AG04450 (cell line): Measurements from ENCODE around the gene TNFRSF1B. TPM values are rescaled to one million over a fixed set of nuclear protein-coding genes. Genes with fewer than 3 reads are reported as not detected.
A peak's percentile ranks its signal among the peaks of the same experiment; 100 is the strongest.
"Not testable (repeated sequence)": the region's sequence is repeated elsewhere in the genome, so short reads cannot be mapped to it uniquely, and the experiment has no call there.

Experiments
- CTCF ChIA-PET: fragments of 300-600, 350-600 bp; formaldehyde crosslinking; extraction: SDS; loops from one replicate; lab custom pipeline; 2022; ENCODE audit warnings: antibody characterized with exemption, inconsistent platforms; lab: Charles Lee
- POLR2A ChIA-PET: fragments of 350-600 bp; formaldehyde crosslinking; extraction: SDS; loops from one replicate; lab custom pipeline; 2021; ENCODE audit warnings: antibody characterized with exemption, inconsistent platforms; lab: Yijun Ruan, JAX
- DNase-seq: peaks from one replicate; pipeline ENCODE4 v3.0.0-alpha.2; 2011; ENCODE audit warnings: low read depth, low spot score
- H3K27ac ChIP-seq: one replicate; pipeline ENCODE4 v1.5.1; 2012; ENCODE audit warnings: low read depth, low read length, control low read depth
- H3K27me3 ChIP-seq: one replicate; pipeline ENCODE4 v1.6.0; 2012; ENCODE audit warnings: low read length; ENCODE audit not compliant: control insufficient read depth, insufficient read depth
- H3K4me3 ChIP-seq: 2 replicates; pipeline ENCODE4 v1.5.1; 2011; ENCODE audit warnings: mild to moderate bottlenecking, low read depth, low read length, control low read depth
- H3K9me3 ChIP-seq: 2 replicates; pipeline ENCODE4 v1.5.1; 2012; ENCODE audit warnings: low read length; ENCODE audit not compliant: control insufficient read depth, insufficient read depth
- CTCF ChIP-seq: IDR thresholded peaks from 2 replicates; pipeline ENCODE4 v1.5.1; 2011; ENCODE audit warnings: low read depth, low read length, control low read depth, inconsistent platforms
- polyA plus RNA-seq: library from polyadenylated mRNA; depleted of rRNA; stranded (reverse); fragments of >200 nt; gene quantifications from 2 replicates; pipeline ENCODE4 v1.2.3, GENCODE V29; 2011

TNFRSF1B gene
- polyA plus RNA-seq, 1 experiment, result 5.9 TPM

DNA sequence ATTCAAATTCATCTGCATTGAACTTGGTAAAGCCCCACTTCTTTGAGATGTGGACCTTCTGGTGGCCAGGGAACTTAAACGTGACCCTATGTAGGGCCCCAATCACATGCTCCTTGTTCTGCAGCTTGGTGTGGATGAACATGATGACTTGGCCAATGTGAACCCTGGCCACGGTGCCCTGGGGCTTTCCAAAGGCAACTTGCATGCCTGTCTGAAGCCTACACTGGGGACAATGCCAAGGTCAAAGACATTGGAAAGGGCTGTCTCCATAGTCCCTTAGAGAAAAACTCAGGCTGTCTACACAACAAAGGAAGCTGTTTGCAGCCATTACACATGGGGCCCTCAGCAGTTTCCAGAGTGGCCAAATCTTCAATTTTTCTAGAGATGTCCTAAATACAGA is 54.1 kb downstream of the TNFRSF1B start:
- CTCF ChIA-PET, result interaction anchor here (2.0 to 2.2 kb wide), 2 partner anchors 8 to 96 kb away, joined by 9 to 10 read pairs; partner anchors contain the start of gene VPS13D
- no peak for TF ChIP-seq CTCF
- peaks cover 17% of the 10 kb centered on the region for H3K27me3 ChIP-seq
- DNase-seq, result no peak
- no peak overlapping the region for H3K27ac ChIP-seq
- no peak overlapping the region for H3K4me3 ChIP-seq
- peaks cover 6% of the 10 kb centered on the region; the same call in 1 of the 2 replicates for H3K9me3 ChIP-seq
- POLR2A ChIA-PET, result no interaction called here

- POLR2A ChIA-PET, H3K27ac ChIP-seq, H3K9me3 ChIP-seq, CTCF ChIA-PET, H3K4me3 ChIP-seq, DNase-seq: not testable (repeated sequence)
- peaks cover 13% of the 10 kb centered on the region for H3K27me3 ChIP-seq
Measured at GRCh38 chr1:12222700-12223099, 55.9 kb downstream of the TNFRSF1B start.

DNA sequence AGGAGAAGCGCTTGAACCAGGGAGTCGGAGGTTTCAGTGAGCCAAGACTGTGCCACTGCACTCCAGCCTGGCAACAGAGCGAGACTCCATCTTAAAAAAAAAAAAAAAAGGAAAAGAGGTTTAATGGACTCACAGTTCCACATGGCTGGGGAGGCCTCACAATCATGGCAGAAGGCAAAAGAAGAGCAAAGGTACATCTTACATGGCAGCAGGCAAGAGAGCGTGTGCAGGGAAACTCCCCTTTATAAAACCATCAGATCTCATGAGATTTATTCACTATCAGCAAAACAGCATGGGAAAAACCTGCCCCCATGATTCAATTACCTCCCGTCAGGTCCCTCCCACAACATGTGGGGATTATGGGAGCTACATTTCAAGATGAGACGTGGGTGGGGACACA is 57.3 kb downstream of the TNFRSF1B start:
- H3K9me3 ChIP-seq, DNase-seq, POLR2A ChIA-PET, H3K27ac ChIP-seq, CTCF ChIA-PET, H3K4me3 ChIP-seq: not testable (repeated sequence)
- peaks cover 13% of the 10 kb centered on the region for H3K27me3 ChIP-seq

- H3K4me3 ChIP-seq, result no peak overlapping the region
- POLR2A ChIA-PET, result no interaction called here
- no peak for TF ChIP-seq CTCF
Measured at GRCh38 chr1:12228979-12229378, 62.2 kb downstream of the TNFRSF1B start.

GRCh38 chr1:12229386-12229834 is 62.6 kb downstream of the TNFRSF1B start:
- H3K4me3 ChIP-seq, result 0 out of 2 replicates have a peak overlapping the region, but pooled peaks have one; percentile 27
- H3K27ac ChIP-seq, result no peak overlapping the region
- TF ChIP-seq CTCF, result no peak
- H3K9me3 ChIP-seq, result no peaks in the 10 kb centered on the region; the same call in 1 of the 2 replicates
- peaks cover 6% of the 10 kb centered on the region for H3K27me3 ChIP-seq
- CTCF ChIA-PET, result interaction anchor here (0.6 to 1.8 kb wide), 23 partner anchors 9 to 1006 kb away, joined by 3 to 16 read pairs (median 4); no protein-coding TSS in a partner anchor
- POLR2A ChIA-PET, result no interaction called here
- no peak for DNase-seq

More at GRCh38 chr1:12228979-12229378, 62.2 kb downstream of the TNFRSF1B start:
- CTCF ChIA-PET, result interaction anchor here (0.6 to 1.8 kb wide), 24 partner anchors 8 to 1007 kb away, joined by 3 to 16 read pairs (median 4); no protein-coding TSS in a partner anchor
- peaks cover 6% of the 10 kb centered on the region for H3K27me3 ChIP-seq
- H3K9me3 ChIP-seq, result no peaks in the 10 kb centered on the region; the same call in 1 of the 2 replicates
- no peak for DNase-seq
- H3K27ac ChIP-seq, result no peak overlapping the region

- ChIA-PET CTCF (interaction anchor here (0.5 to 2.1 kb wide), 10 partner anchors 9 to 363 kb away, joined by 3 to 16 read pairs (median 4); no protein-coding TSS in a partner anchor), POLR2A (no interaction called here)
- DNase-seq, result peak; percentile 21
- Histone ChIP-seq H3K9me3 (no peaks in the 10 kb centered on the region; the same call in 1 of the 2 replicates), H3K27ac (no peak within 1 kb of the TSS), H3K4me3 (peak within 1 kb of the TSS; percentile 91), H3K27me3 (peaks cover 6% of the 10 kb centered on the region)
- peak; percentile 86 for TF ChIP-seq CTCF
Measured at GRCh38 chr1:12229835-12230548, 63.2 kb downstream of the TNFRSF1B start, which contains the start of gene VPS13D. VPS13D (plus strand) TSS chr1:12230030; CDS start chr1:12234267, 4,237 bp downstream.
